HS-5 (cell line): ENCODE results near the gene CASP10.

Experiments
- DNase-seq: peaks from one replicate; pipeline ENCODE4 v3.0.0-alpha.2; 2012; ENCODE audit warnings: low read depth

The CASP10 gene

GRCh38 chr2:201196003-201196402, 13.1 kb downstream of the CASP10 start:
- no peak for DNase-seq

GRCh38 chr2:201196803-201197202, 13.9 kb downstream of the CASP10 start:
- DNase-seq, result no peak

GRCh38 chr2:201197781-201198180, 14.8 kb downstream of the CASP10 start:
- DNase-seq, result no peak

GRCh38 chr2:201199847-201200246, 16.9 kb downstream of the CASP10 start:
- no peak for DNase-seq

- no peak for DNase-seq
Observed at GRCh38 chr2:201200345-201200744, 17.4 kb downstream of the CASP10 start.

GRCh38 chr2:201201371-201201770, 18.4 kb downstream of the CASP10 start:
- DNase-seq, result no peak

- no peak for DNase-seq
Observed at GRCh38 chr2:201203916-201204654, 21.1 kb downstream of the CASP10 start.

GRCh38 chr2:201204655-201205514, 21.9 kb downstream of the CASP10 start:
- no peak for DNase-seq

GRCh38 chr2:201205515-201205849, 22.5 kb downstream of the CASP10 start:
- no peak for DNase-seq

GRCh38 chr2:201208563-201209252, 25.8 kb downstream of the CASP10 start:
- DNase-seq, result no peak

GRCh38 chr2:201215963-201216362, 33.0 kb downstream of the CASP10 start:
- no peak for DNase-seq

- DNase-seq, result no peak
Observed at GRCh38 chr2:201216918-201217317, 34.0 kb downstream of the CASP10 start.

GRCh38 chr2:201218780-201219179, 35.8 kb downstream of the CASP10 start:
- DNase-seq, result no peak

- no peak for DNase-seq
Observed at GRCh38 chr2:201219328-201220096, 36.6 kb downstream of the CASP10 start.

- no peak for DNase-seq
Observed at GRCh38 chr2:201220102-201220570, 37.2 kb downstream of the CASP10 start.

- no peak for DNase-seq
Observed at GRCh38 chr2:201223089-201224073, 40.4 kb downstream of the CASP10 start.

- no peak for DNase-seq
Observed at GRCh38 chr2:201228271-201228911, 45.5 kb downstream of the CASP10 start.

- DNase-seq, result no peak
Observed at GRCh38 chr2:201228912-201229290, 46.0 kb downstream of the CASP10 start.

- DNase-seq, result peak; percentile 82
Observed at GRCh38 chr2:201231781-201232466, 49.0 kb downstream of the CASP10 start.

GRCh38 chr2:201232467-201232815, 49.5 kb downstream of the CASP10 start:
- no peak for DNase-seq
